GM12878 (cell line): ENCODE data around the gene CADM3. TPM values are rescaled to one million over a fixed set of nuclear protein-coding genes. Genes with fewer than 3 reads are reported as not detected.

Source experiments
- ATAC-seq: fragments of 200-7000 bp; cut with Tn5 transposase; 3 replicates; pipeline ENCODE4 v1.9.1; 2020; ENCODE audit warnings: mild to moderate bottlenecking, moderate library complexity
- BruUV-seq: library from RNA; stranded (reverse); fragments of 400-500 nt; replicated peaks from 2 replicates; lab custom pipeline; 2021; lab: Mats Ljungman, UMichigan
- CTCF ChIA-PET: fragments of 300-600 bp; sonication (Branson Sonifier 250); formaldehyde crosslinking; extraction: SDS; loops from one replicate; lab custom pipeline; 2021; ENCODE audit warnings: inconsistent platforms; lab: Yijun Ruan, JAX
- POLR2A ChIA-PET: fragments of 350-600 bp; formaldehyde crosslinking; extraction: SDS; loops from one replicate; lab custom pipeline; 2021; ENCODE audit warnings: inconsistent platforms; lab: Charles Lee
- RAD21 ChIA-PET: fragments of 300-600 bp; sonication (Branson Sonifier 250); formaldehyde crosslinking; loops from one replicate; lab custom pipeline; 2023; ENCODE audit warnings: antibody characterized with exemption; ENCODE audit not compliant: unreplicated experiment; lab: Charles Lee
- SMC1A ChIA-PET: fragments of 300-600 bp; sonication (Branson Sonifier 250); formaldehyde crosslinking; loops from one replicate; lab custom pipeline; 2023; ENCODE audit not compliant: unreplicated experiment, uncharacterized antibody; lab: Charles Lee
- DNase-seq: peaks from one replicate; pipeline ENCODE4 v3.0.0-alpha.2; 2011; ENCODE audit warnings: low read depth, low spot score
- FAIRE-seq: peaks from 3 replicates; lab custom pipeline; 2011; peaks lifted over from hg19 to GRCh38; lab: Jason Lieb, UNC
- H2AFZ ChIP-seq: 2 replicates; pipeline ENCODE4 v1.6.0; 2011; ENCODE audit warnings: low read depth, low read length, control low read depth; ENCODE audit not compliant: control insufficient read depth
- H3K27ac ChIP-seq: 2 replicates; pipeline ENCODE4 v1.5.1; 2011; ENCODE audit warnings: control low read depth; ENCODE audit not compliant: control insufficient read depth, insufficient read depth
- H3K27me3 ChIP-seq, 2 experiments: replicated peaks in 1 of 2; 2 replicates each; pipeline versions ENCODE4 v1.6.0 to v1.6.1; 2011; ENCODE audit warnings: low read length in 1 of 2; ENCODE audit not compliant: control insufficient read depth in 2 of 2, insufficient read depth in 2 of 2
- H3K36me3 ChIP-seq, 2 experiments: 2 replicates each; pipeline ENCODE4 v1.5.1; 2011; ENCODE audit warnings: low read length in 1 of 2; ENCODE audit not compliant: control insufficient read depth in 2 of 2, insufficient read depth in 2 of 2
- H3K4me1 ChIP-seq: 2 replicates; pipeline ENCODE4 v1.6.1; 2011; ENCODE audit warnings: mild to moderate bottlenecking, low read length, moderate library complexity, mixed read lengths; ENCODE audit not compliant: control insufficient read depth, insufficient read depth
- H3K4me2 ChIP-seq: 2 replicates; pipeline ENCODE4 v1.6.0; 2011; ENCODE audit warnings: control low read depth; ENCODE audit not compliant: control insufficient read depth, insufficient read depth
- H3K4me3 ChIP-seq: fragments of 200-600 bp; sonication (generic); 2 replicates; pipeline ENCODE4 v1.5.1; 2016
- H3K79me2 ChIP-seq: 2 replicates; pipeline ENCODE4 v1.6.0; 2011; ENCODE audit warnings: low read length; ENCODE audit not compliant: control insufficient read depth, insufficient read depth
- H3K9ac ChIP-seq: 2 replicates; pipeline ENCODE4 v1.8.0; 2011; ENCODE audit warnings: low read length, control low read depth, mixed read lengths; ENCODE audit not compliant: control insufficient read depth, insufficient read depth
- H3K9me3 ChIP-seq: replicated peaks from 3 replicates; pipeline ENCODE4 v1.5.1; 2011; ENCODE audit warnings: mild to moderate bottlenecking, low read length; ENCODE audit not compliant: control insufficient read depth, insufficient read depth
- H4K20me1 ChIP-seq: 2 replicates; pipeline ENCODE4 v1.6.0; 2011; ENCODE audit not compliant: control insufficient read depth, insufficient read depth
- CREM ChIP-seq: IDR thresholded peaks from 2 replicates; pipeline ENCODE4 v1.6.1; 2014; ENCODE audit warnings: antibody characterized with exemption, low read depth
- EZH2 ChIP-seq: IDR thresholded peaks from 2 replicates; pipeline ENCODE4 v1.6.1; 2012; ENCODE audit warnings: low read depth, mild to moderate bottlenecking, control low read depth, inconsistent platforms, low read length, borderline replicate concordance; ENCODE audit not compliant: control insufficient read depth
- MYB ChIP-seq: fragments of 150-350 bp; IDR thresholded peaks from 2 replicates; pipeline ENCODE4 v1.6.1; 2014; ENCODE audit warnings: mild to moderate bottlenecking, low read depth, low read length, borderline replicate concordance
- NFYA ChIP-seq: IDR thresholded peaks from 2 replicates; pipeline ENCODE4 v1.6.1; 2011; ENCODE audit warnings: low read depth, mild to moderate bottlenecking, low read length, improper control_type of control experiment, borderline replicate concordance
- NRF1 ChIP-seq: conservative IDR thresholded peaks from 2 replicates; pipeline ENCODE4 v1.6.1; 2011; ENCODE audit warnings: mild to moderate bottlenecking, low read depth, low read length, improper control_type of control experiment
- SP1 ChIP-seq: IDR thresholded peaks from one replicate; pipeline ENCODE4 v1.6.1; 2011; ENCODE audit warnings: low read depth, low read length
- WGBS: methylation state at CpG from one replicate; pipeline ENCODE4 v1.1.6; 2016; ENCODE audit warnings: low lambda C conversion rate; ENCODE audit not compliant: insufficient replicate concordance, insufficient coverage; ENCODE audit errors: missing lambda C conversion rate; 5-methylcytosine and 5-hydroxymethylcytosine counted together
- in situ Hi-C: fragments of 300-500 bp; cut with MboI; formaldehyde crosslinking; loops from 9 replicates; pipeline ENCODE4 v1.14.3; 2018; ENCODE audit warnings: mixed read lengths
- intact Hi-C: fragments of 100-400 bp; cut with micrococcal nuclease; formaldehyde crosslinking; loops from one replicate; pipeline ENCODE4 v1.14.2; 2022; ENCODE audit not compliant: unreplicated experiment
- polyA plus RNA-seq, 11 experiments: library from polyadenylated mRNA; depleted of rRNA in 4 of 11; unstranded in 6 of 11; stranded (reverse) in 5 of 11; fragments of >200 nt; fragmentation: Nextera tagmentation in 4 of 11; fragmentation: Illumina TruSeq in 1 of 11; extraction: Ambion mirVana in 4 of 11; extraction: Trizol in 1 of 11; gene quantifications; 1 replicate in 1 of 11; 2 replicates in 10 of 11; pipeline versions ENCODE4 v1.2.1 to v1.2.3, GENCODE V29; 2011 to 2016; ENCODE audit warnings: inconsistent platforms in 2 of 11, missing spikeins in 2 of 11, low read depth in 1 of 11
- total RNA-seq, 4 experiments: library from RNA; depleted of rRNA in 3 of 4; stranded (reverse); fragments of >200 nt in 3 of 4; fragmentation: Illumina TruSeq in 1 of 4; extraction: Trizol in 1 of 4; gene quantifications; 2 replicates each; pipeline versions ENCODE4 v1.2.1 to v1.2.3, GENCODE V29; 2013 to 2021
- TF ChIP-seq, protein P1 (sequence below): fragments of 450-650 bp; IDR thresholded peaks from 2 replicates; pipeline ENCODE4 v1.6.1; 2017; ENCODE audit warnings: mild to moderate bottlenecking, moderate library complexity
- TF ChIP-seq, protein P2 (sequence below): fragments of 450-650 bp; IDR thresholded peaks from 2 replicates; pipeline ENCODE4 v1.6.1; 2016; ENCODE audit warnings: mild to moderate bottlenecking, moderate library complexity, borderline replicate concordance

The CADM3 gene
- total and polyA plus RNA-seq, 10 of the 15 experiments (the other 5 are each of a cell fraction or from before 2014, with no cell fraction given) = 0.04 to 0.37 TPM; not detected in 8

DNA sequence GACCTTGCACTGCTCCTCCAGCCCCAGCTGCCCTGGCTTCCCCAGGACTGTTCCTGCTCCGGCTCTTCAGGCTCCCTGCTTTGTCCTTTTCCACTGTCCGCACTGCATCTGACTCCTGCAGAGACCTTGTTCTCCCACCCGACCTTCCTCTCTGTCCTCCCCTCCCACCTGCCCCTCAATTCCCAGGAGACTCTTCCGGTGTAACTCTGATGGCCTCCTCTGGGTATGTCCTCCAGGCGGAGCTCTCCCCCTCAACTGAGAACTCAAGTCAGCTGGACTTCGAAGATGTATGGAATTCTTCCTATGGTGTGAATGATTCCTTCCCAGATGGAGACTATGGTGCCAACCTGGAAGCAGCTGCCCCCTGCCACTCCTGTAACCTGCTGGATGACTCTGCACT, 33.8 kb downstream of the CADM3 start:
- ATAC-seq (no peak), DNase-seq (no peak), FAIRE-seq (no peak)
- no peak for TF ChIP-seq SP1
- no peak for TF ChIP-seq NRF1
- no peak for TF ChIP-seq NFYA
- H3K36me3 ChIP-seq = no peaks in the 10 kb centered on the region
- H3K9me3 ChIP-seq = no peaks in the 10 kb centered on the region
- 0 out of 2 replicates have a peak overlapping the region, but pooled peaks have one; percentile 33 for H3K4me2 ChIP-seq
- H3K27me3 ChIP-seq = peaks cover 0 to 2% of the 10 kb centered on the region in 2 experiments; a peak in 2 of 4 replicates
- H2AFZ ChIP-seq = no peak overlapping the region
- H3K4me1 ChIP-seq = 0 out of 2 replicates have a peak, but pooled peaks cover 12% of the 10 kb centered on the region
- BruUV-seq = no TSS peak
- in situ Hi-C loops (no loop called here), intact Hi-C loops (no loop called here)
- 66% methylated on average over 6 of the region's 6 CpGs for WGBS
- no peak overlapping the region; the same call in 1 of the 2 replicates for H3K27ac ChIP-seq
- RAD21 ChIA-PET = no interaction called here
- H3K4me3 ChIP-seq = no peak overlapping the region
- H3K79me2 ChIP-seq = no peaks in the 10 kb centered on the region
- SMC1A ChIA-PET = interaction anchor here (0.7 to 1.2 kb wide), 2 partner anchors 9 kb away, joined by 3 read pairs; no protein-coding TSS in a partner anchor
- H4K20me1 ChIP-seq = no peaks in the 10 kb centered on the region
- no peak overlapping the region for H3K9ac ChIP-seq
- CTCF ChIA-PET = interaction anchor here (0.8 to 11.1 kb wide), 6 partner anchors 9 to 685 kb away, joined by 3 to 236 read pairs (median 20); no protein-coding TSS in a partner anchor
- POLR2A ChIA-PET = no interaction called here

DNA sequence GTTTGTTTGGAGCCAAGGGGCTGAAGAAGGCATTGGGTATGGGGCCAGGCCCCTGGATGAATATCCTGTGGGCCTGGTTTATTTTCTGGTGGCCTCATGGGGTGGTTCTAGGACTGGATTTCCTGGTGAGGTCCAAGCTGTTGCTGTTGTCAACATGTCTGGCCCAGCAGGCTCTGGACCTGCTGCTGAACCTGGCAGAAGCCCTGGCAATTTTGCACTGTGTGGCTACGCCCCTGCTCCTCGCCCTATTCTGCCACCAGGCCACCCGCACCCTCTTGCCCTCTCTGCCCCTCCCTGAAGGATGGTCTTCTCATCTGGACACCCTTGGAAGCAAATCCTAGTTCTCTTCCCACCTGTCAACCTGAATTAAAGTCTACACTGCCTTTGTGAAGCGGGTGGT, 34.7 kb downstream of the CADM3 start:
- ChIA-PET CTCF (interaction anchor here (1.1 to 11.1 kb wide), 6 partner anchors 8 to 72 kb away, joined by 3 to 236 read pairs (median 38); no protein-coding TSS in a partner anchor), RAD21 (interaction anchor here (0.6 kb wide), 1 partner anchor 145 kb away, joined by 3 read pairs; no protein-coding TSS in a partner anchor), POLR2A (no interaction called here), SMC1A (interaction anchor here (0.7 to 1.2 kb wide), 2 partner anchors 8 to 10 kb away, joined by 3 read pairs; no protein-coding TSS in a partner anchor)
- intact Hi-C loops (no loop called here), in situ Hi-C loops (no loop called here)
- DNase-seq = no peak
- no peak overlapping the region for H3K4me3 ChIP-seq
- peaks cover 12% of the 10 kb centered on the region; the same call in 1 of the 2 replicates for H3K4me1 ChIP-seq
- no peaks in the 10 kb centered on the region for H3K79me2 ChIP-seq
- no peaks in the 10 kb centered on the region for H3K36me3 ChIP-seq
- 0 out of 4 replicates have a peak, but pooled peaks cover 0 to under 1% of the 10 kb centered on the region in 2 experiments for H3K27me3 ChIP-seq
- no peak overlapping the region for H3K9ac ChIP-seq
- no peak overlapping the region for H3K4me2 ChIP-seq
- WGBS = 37% methylated on average over 4 of the region's 4 CpGs
- no peak overlapping the region for H2AFZ ChIP-seq
- H3K9me3 ChIP-seq = no peaks in the 10 kb centered on the region
- H4K20me1 ChIP-seq = no peaks in the 10 kb centered on the region
- BruUV-seq = no TSS peak
- ATAC-seq = no peak
- no peak overlapping the region; the same call in 1 of the 2 replicates for H3K27ac ChIP-seq
- peak; percentile 13 for FAIRE-seq
- TF ChIP-seq CREM (no peak), MYB (no peak), EZH2 (no peak)
- TF ChIP-seq, protein P1, sequence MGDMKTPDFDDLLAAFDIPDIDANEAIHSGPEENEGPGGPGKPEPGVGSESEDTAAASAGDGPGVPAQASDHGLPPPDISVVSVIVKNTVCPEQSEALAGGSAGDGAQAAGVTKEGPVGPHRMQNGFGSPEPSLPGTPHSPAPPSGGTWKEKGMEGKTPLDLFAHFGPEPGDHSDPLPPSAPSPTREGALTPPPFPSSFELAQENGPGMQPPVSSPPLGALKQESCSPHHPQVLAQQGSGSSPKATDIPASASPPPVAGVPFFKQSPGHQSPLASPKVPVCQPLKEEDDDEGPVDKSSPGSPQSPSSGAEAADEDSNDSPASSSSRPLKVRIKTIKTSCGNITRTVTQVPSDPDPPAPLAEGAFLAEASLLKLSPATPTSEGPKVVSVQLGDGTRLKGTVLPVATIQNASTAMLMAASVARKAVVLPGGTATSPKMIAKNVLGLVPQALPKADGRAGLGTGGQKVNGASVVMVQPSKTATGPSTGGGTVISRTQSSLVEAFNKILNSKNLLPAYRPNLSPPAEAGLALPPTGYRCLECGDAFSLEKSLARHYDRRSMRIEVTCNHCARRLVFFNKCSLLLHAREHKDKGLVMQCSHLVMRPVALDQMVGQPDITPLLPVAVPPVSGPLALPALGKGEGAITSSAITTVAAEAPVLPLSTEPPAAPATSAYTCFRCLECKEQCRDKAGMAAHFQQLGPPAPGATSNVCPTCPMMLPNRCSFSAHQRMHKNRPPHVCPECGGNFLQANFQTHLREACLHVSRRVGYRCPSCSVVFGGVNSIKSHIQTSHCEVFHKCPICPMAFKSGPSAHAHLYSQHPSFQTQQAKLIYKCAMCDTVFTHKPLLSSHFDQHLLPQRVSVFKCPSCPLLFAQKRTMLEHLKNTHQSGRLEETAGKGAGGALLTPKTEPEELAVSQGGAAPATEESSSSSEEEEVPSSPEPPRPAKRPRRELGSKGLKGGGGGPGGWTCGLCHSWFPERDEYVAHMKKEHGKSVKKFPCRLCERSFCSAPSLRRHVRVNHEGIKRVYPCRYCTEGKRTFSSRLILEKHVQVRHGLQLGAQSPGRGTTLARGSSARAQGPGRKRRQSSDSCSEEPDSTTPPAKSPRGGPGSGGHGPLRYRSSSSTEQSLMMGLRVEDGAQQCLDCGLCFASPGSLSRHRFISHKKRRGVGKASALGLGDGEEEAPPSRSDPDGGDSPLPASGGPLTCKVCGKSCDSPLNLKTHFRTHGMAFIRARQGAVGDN = no peak
- TF ChIP-seq, protein P2, sequence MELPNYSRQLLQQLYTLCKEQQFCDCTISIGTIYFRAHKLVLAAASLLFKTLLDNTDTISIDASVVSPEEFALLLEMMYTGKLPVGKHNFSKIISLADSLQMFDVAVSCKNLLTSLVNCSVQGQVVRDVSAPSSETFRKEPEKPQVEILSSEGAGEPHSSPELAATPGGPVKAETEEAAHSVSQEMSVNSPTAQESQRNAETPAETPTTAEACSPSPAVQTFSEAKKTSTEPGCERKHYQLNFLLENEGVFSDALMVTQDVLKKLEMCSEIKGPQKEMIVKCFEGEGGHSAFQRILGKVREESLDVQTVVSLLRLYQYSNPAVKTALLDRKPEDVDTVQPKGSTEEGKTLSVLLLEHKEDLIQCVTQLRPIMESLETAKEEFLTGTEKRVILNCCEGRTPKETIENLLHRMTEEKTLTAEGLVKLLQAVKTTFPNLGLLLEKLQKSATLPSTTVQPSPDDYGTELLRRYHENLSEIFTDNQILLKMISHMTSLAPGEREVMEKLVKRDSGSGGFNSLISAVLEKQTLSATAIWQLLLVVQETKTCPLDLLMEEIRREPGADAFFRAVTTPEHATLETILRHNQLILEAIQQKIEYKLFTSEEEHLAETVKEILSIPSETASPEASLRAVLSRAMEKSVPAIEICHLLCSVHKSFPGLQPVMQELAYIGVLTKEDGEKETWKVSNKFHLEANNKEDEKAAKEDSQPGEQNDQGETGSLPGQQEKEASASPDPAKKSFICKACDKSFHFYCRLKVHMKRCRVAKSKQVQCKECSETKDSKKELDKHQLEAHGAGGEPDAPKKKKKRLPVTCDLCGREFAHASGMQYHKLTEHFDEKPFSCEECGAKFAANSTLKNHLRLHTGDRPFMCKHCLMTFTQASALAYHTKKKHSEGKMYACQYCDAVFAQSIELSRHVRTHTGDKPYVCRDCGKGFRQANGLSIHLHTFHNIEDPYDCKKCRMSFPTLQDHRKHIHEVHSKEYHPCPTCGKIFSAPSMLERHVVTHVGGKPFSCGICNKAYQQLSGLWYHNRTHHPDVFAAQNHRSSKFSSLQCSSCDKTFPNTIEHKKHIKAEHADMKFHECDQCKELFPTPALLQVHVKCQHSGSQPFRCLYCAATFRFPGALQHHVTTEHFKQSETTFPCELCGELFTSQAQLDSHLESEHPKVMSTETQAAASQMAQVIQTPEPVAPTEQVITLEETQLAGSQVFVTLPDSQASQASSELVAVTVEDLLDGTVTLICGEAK = no peak
